Superior temporal gyrus (tissue), 1 donor: ENCODE data around the gene ZC3H4.
"Not testable (repeated sequence)": the region's sequence is repeated elsewhere in the genome, so short reads cannot be mapped to it uniquely, and the experiment has no call there.

Experiments used
- DNase-seq: peaks from one replicate; pipeline ENCODE4 v3.0.0-alpha.2; 2016; ENCODE audit errors: extremely low spot score

ZC3H4 gene

DNA sequence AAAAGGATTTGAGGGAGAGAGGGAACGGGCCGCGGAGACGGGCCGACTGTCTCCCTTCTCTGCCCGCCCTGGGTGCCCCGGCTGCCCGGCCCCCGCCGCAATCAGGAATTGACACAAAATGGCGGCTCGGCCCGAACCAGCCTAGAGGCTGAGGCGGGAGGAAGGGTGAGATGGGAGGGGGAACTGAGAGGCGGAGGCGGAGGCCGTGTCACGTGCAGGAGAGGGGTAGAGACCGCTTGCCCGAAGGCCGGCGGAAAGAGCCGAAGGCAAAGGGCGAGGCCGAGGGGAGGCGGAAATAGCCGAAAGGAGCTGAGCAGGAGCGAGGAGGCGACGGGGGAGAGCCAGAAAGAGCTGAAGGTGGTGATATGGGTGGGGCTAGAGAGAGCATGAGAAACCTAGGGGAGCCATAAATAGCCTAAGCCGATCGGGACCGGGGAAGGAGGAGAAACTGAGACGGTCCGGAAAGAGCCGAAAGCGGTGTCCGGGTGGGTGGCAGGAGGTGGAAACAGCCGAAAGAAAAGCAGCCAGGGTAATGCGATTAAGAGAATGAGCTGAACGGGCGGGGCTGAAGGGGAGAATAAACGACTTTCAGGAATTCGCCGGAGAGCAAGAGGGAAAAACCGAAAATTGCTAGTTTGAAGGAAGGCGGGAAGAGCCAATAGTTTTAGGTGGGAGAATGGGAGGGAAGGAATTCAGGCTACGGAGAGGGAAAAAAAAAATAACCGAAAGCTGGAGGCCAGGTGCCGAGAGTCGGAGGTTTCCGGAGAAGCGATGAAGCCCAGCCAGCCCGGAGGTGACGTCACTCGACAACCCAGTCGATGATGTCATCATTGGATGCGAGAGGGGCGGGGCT, at the start of gene ZC3H4:
TSS of gene ZC3H4 (minus strand) at position 780 of the 853 bp plus-strand sequence. CDS start 1,192 bp downstream, outside the sequence.
- DNase-seq, result peak; percentile 99

DNA sequence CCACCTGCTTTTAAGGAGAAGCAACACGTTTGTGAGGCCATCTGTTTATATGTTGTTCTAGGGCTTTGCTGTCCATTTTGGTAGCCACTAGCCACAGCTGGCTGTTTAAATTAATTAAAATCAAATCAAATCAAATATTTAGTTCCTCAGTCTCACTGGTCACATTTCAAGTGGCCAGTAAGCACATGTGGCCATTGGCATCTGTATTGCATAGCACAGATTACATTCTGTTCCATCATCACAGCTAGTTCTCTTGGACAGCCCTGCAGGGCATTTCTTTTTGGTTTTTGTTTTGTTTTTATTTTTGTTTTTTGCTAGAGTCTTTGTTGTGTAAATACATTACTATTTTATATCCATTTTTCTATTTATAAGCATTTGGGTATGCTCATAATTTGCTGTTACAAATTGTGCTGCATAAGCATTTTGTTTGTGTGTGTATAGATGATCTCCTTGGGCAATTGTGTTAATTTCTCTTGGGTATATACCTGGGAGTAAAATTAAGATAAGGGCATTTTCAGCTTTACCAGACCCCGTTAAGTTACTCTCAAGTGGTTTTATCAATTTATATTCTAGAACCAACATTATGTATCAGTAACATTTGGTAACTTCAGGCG, 48.4 kb upstream of the ZC3H4 start:
- no peak for DNase-seq

DNA sequence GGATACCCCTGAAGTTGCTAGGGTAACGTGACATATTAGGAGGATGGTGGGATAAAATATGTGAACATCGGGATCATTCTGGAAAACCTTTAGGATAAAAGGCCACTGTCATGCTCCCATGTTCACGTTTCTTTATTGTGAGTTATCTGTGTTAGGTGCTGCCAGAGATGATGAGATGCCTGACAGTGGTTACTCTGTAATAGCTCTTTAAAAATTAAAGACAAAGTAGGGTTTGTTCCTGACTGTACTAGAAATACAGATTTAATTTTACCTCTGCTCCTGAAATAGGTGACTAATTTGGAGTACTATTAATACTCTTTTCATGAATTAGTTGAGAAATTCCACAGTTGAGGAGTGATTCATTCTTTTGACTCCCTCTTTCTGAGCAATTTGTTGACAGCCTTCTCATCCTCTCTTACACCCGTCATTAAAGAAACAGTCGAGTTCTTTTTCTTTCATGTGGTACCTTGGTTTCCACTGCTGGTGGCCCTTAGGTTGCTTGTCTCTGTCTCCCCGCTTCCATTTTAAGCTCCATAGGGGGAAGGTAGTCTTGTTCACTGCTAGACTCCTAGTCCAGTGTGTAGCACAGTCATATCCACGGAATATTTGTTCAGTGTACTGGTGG, 45.4 kb upstream of the ZC3H4 start:
- DNase-seq, result peak; percentile 38

DNA sequence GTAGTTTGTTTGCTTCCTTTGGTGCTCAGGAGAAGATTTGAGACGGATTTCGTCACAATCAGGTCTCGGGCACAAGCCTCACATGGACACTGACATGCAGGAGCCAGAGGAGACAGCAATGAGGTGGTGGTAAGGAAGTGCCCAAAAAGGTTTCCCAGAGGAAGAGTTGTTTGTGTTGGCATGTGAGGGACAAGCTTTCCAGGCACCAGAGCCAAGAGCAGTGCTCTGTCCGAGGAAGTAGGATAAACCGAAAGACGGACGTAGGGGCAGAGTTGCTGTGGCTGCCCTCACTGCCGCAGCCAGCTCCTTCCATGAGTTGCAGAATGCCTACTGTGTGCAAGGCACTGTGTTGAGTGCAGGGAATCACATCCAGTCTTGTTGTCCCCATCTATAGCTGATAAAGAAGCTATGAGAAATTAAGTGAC, 44.8 kb upstream of the ZC3H4 start:
- no peak for DNase-seq

DNA sequence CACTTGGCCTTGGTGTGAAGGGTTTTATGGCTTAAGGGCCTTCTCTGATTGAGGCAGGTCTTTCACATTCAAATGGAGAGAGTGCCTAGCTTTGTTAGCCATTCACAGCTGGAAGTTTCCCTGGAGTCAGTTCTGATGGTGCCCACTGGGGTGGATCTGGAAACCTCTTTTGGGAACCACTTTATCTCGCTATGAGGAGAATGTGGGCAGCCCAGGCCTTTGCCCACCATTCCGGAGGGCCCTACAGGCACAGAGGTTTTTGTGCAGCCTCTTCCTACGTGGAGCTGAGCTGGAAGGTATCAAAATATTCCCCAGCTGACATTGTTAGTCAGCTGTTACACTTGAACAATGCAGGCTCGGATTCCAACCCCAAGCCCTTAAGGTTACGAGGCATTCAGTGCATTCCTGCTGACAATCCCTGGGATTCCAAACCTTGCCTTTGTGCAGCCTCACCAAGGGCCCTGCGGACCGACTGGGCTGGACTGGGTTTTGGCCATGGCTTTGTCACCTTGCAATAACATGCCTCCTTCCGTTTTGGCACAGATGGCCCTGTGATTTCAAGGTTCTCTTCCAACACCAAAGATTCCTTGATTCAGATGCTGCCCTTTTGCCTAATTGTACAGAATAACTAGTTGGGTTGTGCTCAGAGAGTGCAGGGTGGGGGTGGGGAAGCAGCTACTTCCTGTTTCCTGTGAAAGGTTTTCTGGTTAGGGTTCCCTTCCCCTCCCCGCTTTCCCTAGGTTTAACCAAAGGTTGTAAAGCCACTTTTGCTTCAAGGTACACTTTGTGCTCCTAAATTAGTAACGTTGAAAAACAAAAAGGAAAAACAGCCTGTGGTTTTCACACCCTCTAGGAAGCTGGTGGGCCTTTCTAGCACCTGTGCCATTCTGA, 44.1 kb upstream of the ZC3H4 start:
- DNase-seq, result no peak

DNA sequence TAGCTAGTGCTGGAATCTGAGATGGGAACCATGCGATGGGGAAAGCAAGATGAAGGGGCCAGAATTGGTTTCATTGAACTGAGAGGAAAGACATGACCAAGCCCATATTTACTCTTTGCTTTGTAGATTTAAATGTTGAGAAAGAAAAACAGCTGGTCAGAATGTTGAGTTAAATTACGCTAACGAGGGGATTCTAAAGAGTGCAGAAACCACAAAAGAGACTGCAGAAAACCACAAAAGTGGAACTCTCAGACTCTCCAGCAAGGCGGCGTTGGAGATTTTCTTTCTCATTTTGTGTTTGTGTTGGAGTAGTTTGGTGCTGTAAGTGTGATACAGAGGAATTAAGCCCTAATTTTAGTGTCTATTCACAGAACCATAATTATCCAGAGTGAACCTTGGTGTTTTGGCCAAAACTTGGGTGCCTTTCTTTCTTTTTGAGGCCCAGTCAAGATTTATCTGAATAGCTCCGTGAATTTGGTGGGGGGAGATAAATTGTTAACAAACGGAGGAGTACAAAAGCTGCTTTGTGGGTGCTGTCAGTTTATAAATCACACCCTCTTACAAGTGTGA, 43.4 kb upstream of the ZC3H4 start:
- no peak for DNase-seq

DNA sequence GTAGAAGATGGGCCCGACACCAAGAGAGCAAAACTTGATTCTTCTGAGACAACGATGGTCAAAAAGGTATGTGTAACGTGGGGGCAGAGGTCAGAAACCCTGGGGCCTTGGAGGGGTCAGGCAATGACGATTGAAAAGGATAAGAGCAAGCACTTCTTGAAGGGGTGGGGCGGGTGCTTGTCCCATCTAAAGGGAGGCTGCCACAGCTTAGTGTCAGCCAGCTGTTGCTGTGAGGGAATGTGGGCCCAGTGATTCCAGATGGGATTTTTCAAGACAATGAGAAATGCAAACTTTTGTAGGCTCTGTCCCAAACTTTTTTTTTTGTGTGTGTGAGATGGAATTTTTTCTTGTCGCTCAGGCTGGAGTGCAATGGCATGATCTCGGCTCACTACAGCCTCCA, 41.6 kb upstream of the ZC3H4 start:
- no peak for DNase-seq

DNA sequence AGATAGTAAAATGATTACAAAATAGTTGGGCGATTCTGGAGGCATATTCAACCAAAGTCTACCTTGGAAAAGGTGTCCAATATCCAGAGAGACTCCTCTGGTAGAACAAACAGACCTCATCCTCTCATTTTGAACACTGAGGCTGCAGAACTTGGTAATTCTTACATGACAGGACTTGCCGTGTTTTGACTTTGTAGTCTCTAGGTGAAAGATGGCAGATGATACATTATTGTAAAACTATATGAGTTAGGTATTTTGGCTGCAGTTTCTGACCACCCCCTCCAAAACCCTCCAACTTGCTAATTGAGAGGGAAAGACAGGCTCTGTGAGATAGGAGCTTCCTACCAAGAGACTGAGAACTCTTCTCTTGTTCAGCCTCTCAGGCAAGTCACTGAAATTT, 39.7 kb upstream of the ZC3H4 start:
- DNase-seq, result no peak

DNA sequence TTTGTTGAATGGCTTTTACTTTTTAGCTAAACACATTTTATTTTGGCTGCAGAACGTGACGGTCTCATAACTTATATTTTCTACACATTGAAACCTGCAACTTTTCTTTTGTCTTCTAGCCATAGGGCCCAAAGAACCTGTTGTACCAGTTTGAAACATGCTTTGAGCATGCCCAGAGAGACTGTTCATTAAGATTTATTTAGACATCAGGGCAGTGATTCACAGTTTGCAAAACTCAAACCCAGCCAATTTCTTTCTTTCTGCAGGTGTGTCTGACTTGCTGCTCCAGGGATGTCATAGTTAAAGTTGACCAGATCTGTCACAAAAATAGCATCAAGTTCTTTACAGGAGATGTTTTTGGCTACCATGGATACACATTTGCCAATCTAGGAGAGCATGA, 39.1 kb upstream of the ZC3H4 start:
- DNase-seq, result no peak

DNA sequence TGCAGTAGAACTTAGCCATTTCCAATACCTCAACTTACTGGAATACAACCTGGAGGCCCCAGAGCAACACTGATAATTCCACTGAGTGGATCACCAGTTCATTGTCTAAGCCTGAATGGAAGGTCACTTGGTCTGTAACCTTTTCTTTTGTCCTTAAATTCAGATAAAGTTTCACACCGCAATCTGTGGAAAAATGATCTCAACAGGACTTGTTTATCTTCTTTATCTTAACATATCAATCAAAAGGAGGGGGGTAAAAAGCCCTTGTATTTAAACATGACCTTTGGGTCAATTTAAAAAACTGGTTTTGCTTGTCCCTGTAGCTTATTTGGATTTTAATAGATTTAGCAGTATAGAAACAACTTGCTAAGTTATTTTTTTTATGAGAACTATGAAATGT, 38.6 kb upstream of the ZC3H4 start:
- no peak for DNase-seq

DNA sequence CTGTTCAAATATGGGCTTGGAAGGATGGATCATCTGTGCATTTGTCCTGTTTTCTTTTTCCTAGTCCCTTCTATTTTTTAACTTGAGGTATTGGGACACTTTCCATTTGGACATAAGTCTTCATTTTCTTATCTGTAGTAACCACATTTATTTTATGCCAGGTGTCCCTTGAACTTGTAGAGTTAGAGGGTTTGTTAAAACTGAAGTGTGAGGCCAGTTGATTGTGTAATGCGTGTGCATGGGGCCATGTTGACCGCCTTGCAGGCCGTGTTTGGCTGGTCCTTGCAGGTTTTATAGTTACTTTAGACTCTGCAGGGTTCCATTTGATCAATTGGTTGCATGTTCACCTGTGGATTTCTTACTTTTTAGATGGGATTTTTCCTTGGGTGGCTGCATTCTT, 38.1 kb upstream of the ZC3H4 start:
- no peak for DNase-seq

DNA sequence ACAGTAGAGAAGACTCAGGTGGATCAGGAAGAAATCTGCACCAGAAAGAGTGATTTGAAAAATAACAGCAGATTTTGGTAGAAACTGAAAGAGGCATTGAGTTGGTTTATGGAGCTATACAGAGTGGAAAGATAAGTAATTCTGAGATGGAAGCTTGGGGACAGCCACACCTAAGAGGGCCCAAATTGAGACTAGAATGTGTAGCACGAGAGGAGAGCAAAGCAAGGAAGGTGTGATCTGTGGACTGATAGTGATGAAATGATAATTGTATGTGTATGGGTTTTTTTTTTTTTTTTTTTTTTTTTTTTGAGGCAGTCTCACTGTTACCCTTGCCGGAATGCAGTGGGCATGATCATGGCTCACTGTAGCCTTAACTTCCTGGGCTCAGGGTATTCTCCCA, 33.3 kb upstream of the ZC3H4 start:
- no peak for DNase-seq

DNA sequence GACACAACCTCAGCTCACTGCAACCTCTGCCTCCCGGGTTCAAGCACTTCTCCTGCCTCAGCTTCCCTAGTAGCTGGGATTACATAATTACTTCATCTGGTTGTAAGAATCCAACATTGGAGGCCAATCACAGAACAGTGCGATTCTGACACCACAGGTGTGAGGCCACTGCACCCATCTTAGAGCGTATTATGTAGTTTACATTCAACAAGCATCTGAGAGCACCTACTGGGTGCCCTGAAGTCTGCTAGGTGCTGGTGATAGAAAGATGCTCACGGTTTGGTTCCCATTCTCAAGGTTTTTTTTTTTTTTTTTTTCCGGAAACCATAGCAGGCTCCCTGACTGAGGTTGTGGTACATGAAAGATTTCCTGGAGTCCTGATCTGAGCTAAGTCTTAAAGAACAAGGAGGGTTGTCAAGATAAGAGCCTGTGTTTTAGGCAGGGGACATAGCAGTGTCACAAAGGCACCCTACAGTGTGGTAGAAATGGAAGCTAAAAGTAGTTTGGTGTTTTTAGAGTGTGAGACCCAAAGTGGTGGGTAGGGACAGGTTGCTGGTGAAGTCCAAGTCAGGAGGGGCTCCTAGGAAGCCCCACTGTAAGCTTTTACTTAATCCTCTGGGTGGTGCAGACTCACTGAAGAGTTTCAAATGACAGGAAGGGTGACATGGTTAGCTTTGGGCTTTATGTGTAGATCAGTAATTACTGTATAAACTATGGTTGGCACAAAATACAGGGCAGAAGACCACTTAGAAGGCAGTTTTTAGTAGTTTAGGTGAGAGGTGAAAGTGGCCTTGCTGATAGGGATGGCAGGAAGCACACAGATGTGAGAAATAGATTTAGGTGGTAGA, 32.3 kb upstream of the ZC3H4 start:
- DNase-seq, result no peak

DNA sequence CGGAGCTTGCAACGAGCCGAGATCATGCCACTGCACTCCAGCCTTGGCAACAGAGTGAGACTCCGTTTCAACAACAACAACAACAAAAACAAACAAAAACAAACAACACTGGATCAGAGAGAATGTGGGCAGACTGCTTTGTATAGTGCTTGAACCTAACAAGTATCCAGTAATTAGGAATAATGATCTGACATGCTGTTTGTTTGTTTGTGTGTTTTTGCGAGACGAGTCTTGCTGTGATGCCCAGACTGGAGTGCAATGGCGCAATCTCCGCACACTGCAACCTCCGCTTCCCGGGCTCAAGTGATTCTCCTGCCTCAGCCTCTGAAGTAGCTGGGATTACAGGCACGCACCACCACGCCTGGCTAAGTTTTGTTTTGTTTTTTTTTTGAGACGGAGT, 31.1 kb upstream of the ZC3H4 start:
- no peak for DNase-seq

DNA sequence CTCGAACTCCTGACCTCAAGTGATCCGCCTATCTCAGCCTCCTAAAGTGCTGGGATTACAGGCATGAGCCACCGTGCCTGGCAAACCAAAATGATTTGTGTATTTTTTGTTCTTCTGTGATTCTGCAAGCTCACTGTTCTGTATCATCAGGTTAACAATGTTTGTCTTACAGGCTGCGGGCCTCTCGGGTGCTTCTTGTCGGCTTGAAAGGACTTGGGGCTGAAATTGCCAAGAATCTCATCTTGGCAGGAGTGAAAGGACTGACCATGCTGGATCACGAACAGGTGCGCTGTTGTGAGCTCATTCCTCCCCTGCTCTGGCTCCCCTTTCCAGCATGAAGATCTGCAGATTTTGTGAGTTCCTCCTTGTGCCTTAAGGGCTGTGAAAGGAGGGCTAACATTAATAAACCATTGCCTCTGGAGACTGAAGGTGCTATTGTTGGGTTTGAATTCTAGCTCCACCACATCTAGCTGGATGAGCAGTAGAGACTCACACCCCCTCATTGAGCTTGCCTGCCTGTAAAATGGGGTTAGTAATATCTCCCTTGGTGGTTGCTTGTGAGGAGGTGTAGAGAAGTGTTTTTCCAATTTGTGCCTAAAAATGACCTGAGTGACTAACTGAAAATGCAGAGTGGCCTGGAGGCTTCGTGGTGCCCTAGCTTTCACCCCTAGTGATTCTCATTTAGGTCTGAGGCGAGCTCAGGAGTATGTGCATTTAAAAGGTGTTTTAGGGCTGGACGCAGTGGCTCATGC, 29.9 kb upstream of the ZC3H4 start:
- no peak for DNase-seq

DNA sequence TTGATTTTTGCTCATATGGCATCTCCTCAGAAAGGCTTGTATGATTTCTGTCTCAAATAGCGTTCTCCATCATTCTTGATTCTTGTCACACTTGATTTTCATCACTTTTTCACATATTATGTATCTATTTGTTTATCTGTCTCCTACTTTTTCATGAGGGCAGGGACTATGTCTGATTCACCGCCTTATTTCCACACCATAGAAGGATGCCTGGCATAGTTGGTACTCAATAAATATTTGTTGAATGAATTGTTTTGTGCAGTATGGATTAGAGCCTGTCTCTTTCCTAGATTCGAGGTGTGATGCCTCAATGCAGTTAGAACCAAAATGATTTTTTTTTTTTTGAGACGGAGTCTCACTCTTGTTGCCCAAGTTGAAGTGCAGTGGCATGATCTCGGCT, 29.2 kb upstream of the ZC3H4 start:
- DNase-seq, result no peak

DNA sequence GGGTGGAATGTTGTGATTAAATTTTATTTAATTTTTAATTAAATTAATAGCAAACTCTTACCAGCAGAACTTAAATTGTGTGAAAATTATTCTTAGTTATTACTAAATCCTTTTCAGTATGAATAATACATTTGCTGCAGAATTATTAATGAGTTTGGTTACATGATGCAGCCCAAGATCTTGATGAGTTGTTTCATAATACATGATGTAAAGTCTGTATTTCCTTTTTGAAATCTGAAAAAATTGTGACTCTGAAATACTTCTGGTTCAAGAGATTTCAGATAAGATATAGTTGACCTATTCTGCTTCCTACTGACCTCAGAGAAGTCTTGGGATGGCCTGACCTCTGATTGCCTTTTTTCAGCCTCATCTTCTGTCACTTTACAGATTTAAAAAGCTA, 28.1 kb upstream of the ZC3H4 start:
- no peak for DNase-seq

DNA sequence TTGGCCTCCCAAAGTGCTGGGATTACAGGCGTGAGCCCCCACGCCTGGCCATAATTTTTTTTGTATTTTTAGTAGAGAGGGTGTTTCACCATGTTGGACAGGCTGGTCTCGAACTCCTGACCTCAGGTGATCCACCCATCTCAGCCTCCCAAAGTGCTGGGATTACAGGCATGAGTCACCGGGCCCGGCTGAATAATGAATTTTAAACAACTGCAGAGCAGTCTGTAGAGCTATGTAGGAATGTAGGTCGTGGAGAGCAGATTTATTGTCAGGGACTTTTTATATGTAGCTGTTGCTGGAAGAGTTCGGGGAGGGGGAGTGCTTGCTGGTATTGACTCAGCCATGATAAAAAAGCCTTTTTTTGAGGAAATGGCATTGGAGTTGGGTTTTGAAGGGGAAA, 27.7 kb upstream of the ZC3H4 start:
- not testable (repeated sequence) for DNase-seq

DNA sequence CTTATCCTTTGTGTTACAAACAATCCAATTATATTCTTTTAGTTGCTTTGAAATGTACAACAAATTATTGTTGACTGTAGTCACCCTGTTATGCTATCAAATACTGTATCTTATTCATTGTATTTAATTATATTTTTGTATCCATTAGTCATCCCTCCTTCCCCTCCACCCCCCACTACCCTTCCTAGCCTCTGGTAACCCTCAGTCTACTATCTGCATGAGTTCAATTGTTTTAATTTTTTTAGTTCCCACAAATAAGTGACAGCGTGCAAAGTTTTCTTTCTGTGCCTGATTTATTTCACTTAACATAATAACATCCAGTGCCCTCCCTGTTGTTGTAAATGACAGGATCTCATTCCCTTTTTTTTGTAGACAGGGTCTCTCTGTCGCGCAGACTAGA, 21.6 kb upstream of the ZC3H4 start:
- DNase-seq, result no peak

DNA sequence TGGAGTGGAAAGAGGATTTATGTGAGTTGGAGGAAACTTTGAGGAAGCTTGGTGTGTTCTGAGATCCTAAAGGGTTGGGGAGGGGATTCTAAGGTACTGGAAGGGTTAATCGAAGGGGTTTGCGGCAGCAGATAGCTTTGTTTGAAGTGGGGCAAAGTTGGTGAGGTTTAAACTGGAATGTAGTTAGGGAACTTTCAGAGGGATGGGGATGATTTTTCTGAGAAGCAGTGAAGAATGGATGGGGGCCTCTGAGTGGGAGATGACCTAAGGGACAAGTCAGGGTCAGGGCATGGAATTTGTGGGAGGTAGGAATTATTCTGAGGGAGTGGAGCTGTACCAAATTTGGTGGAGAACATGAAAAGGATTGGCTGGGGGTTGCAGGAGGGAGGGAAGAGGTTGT, 21.0 kb upstream of the ZC3H4 start:
- no peak for DNase-seq
